Cardiac muscle cell (in vitro differentiated cells and primary cell): ENCODE results near the gene ZNF30. TPM values are rescaled to one million over a fixed set of nuclear protein-coding genes. Genes with fewer than 3 reads are reported as not detected.

Source experiments
- DNase-seq, 2 donors: peaks; one replicate each; pipeline versions ENCODE4 v3.0.0 to v3.0.0-alpha.2; 2010 to 2017; ENCODE audit warnings: low read depth in 1 of 2, low spot score in 1 of 2
- H3K27ac ChIP-seq: fragments of 200-600 bp; sonication (generic); 2 replicates; pipeline ENCODE4 v1.5.1; 2016
- H3K27me3 ChIP-seq: fragments of 200-600 bp; sonication (generic); 2 replicates; pipeline ENCODE4 v1.6.0; 2016; ENCODE audit warnings: control low read depth
- H3K36me3 ChIP-seq: fragments of 200-600 bp; sonication (generic); 2 replicates; pipeline ENCODE4 v1.5.1; 2016; ENCODE audit warnings: control low read depth
- H3K4me1 ChIP-seq: fragments of 200-600 bp; sonication (generic); 2 replicates; pipeline ENCODE4 v1.8.1; 2017; ENCODE audit warnings: low read depth, mild to moderate bottlenecking, mixed run types
- H3K4me3 ChIP-seq: fragments of 200-600 bp; sonication (generic); 2 replicates; pipeline ENCODE4 v1.5.1; 2016; ENCODE audit warnings: mild to moderate bottlenecking
- H3K9me3 ChIP-seq: fragments of 200-600 bp; sonication (generic); 2 replicates; pipeline ENCODE4 v1.5.1; 2017; ENCODE audit warnings: low read depth, mild to moderate bottlenecking, control low read depth
- polyA plus RNA-seq: library from polyadenylated mRNA; unstranded; fragments of >200 nt; fragmentation: Nextera tagmentation; extraction: Ambion mirVana; gene quantifications from 2 replicates; pipeline ENCODE4 v1.2.1, GENCODE V29; 2016
- total RNA-seq: library from RNA; depleted of rRNA; stranded (reverse); fragments of >200 nt; gene quantifications from 2 replicates; pipeline ENCODE4 v1.2.3, GENCODE V29; 2016
- TF ChIP-seq, protein P1 (sequence below): IDR thresholded peaks from 2 replicates; pipeline ENCODE4 v1.5.1; 2012; ENCODE audit warnings: low read depth, mild to moderate bottlenecking, low read length

ZNF30 gene
- total and polyA plus RNA-seq, 2 experiments from 2014 or later: 4.1 to 4.7 TPM

DNA sequence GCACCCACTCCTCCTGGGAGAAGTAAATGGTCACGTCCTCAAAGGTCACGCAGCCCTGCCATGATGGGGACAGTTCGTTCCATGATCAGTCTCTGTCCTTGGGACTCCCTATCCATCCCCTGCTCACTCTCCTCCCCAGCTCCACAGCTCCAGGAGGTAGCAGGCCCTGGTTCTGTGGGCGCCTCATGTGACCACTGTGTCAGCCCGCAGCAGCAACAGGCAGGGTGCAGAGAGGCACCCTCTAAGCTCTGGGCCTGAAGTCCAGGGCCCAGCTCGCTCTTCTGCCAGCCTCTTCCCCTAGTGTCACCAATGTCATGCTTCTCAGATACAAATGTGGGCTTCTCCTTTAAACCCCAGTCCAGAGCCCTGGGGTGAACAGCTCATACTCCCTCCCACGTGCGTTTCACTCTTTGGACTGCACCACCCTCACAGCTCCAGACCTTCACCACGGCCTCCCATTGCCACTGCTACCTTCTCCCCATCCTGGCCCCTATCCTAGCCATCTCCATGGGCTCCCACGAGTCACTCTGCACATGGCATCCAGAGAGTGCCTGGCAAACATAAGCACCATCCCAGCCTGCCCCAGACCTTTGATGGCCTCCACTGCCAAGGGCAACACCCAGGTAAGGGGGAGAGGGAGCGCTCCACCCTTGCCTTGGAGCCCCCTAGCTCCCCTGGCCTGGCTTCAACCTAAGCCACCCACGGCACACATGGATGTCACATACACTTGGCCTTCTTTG is 34.4 kb downstream of the ZNF30 start:
- no peak for DNase-seq
- Histone ChIP-seq H3K9me3 (peaks cover 8% of the 10 kb centered on the region), H3K36me3 (peaks cover 17% of the 10 kb centered on the region), H3K27me3 (no peaks in the 10 kb centered on the region), H3K4me3 (no peak overlapping the region), H3K27ac (no peak overlapping the region), H3K4me1 (peaks cover 9% of the 10 kb centered on the region)
- TF ChIP-seq, protein P1, sequence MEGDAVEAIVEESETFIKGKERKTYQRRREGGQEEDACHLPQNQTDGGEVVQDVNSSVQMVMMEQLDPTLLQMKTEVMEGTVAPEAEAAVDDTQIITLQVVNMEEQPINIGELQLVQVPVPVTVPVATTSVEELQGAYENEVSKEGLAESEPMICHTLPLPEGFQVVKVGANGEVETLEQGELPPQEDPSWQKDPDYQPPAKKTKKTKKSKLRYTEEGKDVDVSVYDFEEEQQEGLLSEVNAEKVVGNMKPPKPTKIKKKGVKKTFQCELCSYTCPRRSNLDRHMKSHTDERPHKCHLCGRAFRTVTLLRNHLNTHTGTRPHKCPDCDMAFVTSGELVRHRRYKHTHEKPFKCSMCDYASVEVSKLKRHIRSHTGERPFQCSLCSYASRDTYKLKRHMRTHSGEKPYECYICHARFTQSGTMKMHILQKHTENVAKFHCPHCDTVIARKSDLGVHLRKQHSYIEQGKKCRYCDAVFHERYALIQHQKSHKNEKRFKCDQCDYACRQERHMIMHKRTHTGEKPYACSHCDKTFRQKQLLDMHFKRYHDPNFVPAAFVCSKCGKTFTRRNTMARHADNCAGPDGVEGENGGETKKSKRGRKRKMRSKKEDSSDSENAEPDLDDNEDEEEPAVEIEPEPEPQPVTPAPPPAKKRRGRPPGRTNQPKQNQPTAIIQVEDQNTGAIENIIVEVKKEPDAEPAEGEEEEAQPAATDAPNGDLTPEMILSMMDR: no peak

DNA sequence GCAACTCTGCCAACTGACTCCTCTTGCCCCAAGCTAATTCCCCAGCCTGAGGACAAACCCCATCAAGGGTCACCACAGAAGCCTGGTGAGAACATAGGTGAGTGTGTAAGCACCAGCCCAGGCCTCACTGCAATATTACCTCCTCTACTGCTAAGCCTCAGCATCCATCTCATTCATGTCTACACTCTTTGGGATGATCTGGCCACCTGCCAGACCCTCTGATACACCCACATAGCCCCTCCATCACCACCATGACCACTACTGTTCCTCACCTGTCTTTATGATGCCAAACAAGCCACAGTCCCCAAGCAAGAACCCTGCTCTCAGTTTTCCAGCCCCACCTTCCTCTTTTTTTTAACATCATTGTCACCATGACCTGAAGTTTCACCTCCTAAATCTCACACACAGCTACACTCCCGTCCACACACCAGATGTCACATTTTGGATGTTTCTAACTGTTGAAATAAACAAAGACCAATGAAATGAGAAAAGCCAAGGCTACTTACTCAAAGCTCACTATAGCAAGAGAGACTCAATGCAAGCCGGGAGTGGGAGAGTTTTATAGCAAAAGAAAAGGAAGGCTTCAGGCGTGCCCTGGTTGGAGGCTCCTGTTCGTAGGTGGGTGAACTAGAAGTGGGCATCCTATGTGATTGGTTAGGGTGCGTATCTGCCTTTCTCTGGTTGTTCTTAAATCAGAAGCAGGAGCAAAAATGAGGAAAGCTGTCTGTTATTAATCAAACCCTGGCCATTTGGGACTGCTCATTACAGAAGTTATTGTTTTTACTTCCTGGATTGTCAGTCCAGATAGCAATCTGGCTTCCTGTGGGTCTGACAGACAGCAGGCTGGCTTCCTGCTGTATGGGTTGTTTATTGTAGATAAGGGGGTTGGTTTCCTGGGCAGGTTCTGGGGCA is 35.3 kb downstream of the ZNF30 start:
- TF ChIP-seq, protein P1: no peak
- H3K4me1 ChIP-seq: peaks cover 9% of the 10 kb centered on the region
- H3K9me3 ChIP-seq: peaks cover 11% of the 10 kb centered on the region
- DNase-seq: peak in 1 of 2 donors; percentile 46
- peaks cover 17% of the 10 kb centered on the region for H3K36me3 ChIP-seq
- no peak overlapping the region for H3K27ac ChIP-seq
- no peak overlapping the region for H3K4me3 ChIP-seq
- no peaks in the 10 kb centered on the region for H3K27me3 ChIP-seq

DNA sequence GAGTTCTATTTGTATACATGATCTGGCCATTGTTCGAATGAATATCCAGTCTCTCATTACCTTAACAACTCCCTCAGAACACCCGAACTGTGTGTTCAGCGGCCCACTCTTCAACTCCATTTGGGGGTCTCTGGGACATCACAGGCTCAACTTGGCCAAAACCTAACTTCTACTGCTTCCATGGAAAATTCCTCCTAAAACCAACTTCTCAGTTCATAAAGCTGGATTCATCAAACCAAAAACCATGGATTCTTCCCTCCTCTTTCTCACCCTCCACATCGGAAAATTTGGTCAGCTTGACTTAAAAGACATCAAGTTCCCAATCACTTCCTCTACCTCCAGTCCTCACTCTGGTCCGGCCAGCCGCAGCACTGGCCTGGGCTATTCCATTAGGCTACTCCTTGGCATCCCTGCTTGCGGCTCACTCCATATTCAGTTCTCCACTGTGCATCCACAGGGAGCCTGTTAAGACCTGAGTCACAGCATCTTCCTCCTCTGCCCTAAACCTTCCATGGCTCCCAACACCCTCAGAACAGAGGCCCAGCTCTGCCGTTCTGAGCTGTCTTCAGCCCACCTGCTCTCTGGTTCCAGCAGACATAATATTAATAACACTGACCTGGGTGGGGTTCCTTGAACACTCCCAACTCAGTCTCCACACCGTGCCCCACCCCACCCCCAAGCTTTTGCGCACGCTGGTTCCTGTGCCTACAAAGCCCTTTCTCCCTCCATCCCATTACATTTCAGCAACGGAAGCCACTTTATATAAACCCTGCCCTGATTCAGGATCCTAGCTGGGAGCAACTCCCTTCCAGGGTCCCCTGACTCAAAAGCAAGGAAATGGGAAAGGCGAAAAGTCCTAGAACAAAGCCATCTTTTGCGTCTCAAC is 36.2 kb downstream of the ZNF30 start:
- DNase-seq: no peak
- H3K4me1 ChIP-seq: peaks cover 9% of the 10 kb centered on the region
- no peaks in the 10 kb centered on the region for H3K27me3 ChIP-seq
- H3K36me3 ChIP-seq: peaks cover 13% of the 10 kb centered on the region
- TF ChIP-seq, protein P1: no peak
- H3K9me3 ChIP-seq: peaks cover 9% of the 10 kb centered on the region
- no peak overlapping the region for H3K27ac ChIP-seq
- peak overlapping the region; percentile 68 for H3K4me3 ChIP-seq

DNA sequence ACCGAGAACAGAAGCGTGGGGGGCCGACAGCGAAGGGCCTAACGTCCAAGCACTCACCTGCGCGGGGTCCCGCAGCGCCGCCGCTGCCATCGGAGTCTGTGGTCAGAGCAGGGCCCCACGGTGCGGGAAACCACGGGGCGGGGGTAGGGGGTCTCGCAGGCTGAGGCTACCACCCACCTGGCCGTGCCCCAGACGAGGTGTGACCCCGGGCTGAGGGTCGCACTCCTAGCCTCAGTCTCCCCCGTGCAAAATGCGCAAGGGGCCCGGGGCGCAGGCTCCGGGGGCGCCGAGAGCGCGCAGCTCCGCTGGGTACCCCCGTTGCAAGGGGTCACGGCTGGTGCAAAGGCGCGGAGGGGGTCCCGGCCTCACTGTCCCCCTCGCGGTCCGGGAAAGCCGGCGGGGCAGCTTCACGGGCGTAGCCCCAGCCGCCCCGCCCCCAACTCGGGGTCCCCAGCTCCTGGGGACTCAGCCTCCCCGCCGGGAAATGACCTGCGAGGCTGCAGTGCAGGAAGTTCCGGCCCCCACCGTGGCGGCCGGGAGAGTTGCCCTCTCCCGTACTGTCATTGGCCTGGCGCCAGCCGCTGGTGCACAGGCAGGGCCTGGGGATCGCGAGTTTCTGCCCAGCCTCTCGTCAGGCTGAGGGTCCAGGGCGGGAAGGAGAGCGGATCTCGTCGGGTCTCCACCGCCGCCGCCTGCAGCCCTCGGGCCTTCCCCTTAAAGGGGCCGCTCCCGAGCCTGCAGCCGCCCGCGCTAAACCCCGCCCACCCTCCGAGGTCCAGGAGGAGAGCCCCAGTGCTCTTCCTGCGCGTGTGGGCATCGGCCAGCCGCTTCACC is 37.1 kb downstream of the ZNF30 start, which contains the start of gene ZNF792:
Gene ZNF792 (minus strand): TSS at position 657 of the 834 bp plus-strand sequence. CDS start 567 bp downstream, at position 90.
- H3K27me3 ChIP-seq: no peaks in the 10 kb centered on the region
- H3K27ac ChIP-seq: peak within 1 kb of the TSS; percentile 26
- peak; percentile 68 to 88 for DNase-seq
- peaks cover 3% of the 10 kb centered on the region for H3K9me3 ChIP-seq
- peaks cover 4% of the 10 kb centered on the region for H3K36me3 ChIP-seq
- peak within 1 kb of the TSS; percentile 68 for H3K4me3 ChIP-seq
- peaks cover 9% of the 10 kb centered on the region for H3K4me1 ChIP-seq
- TF ChIP-seq, protein P1: no peak
